Caco-2 (cell line): ENCODE results near the gene LIG3. TPM values are rescaled to one million over a fixed set of nuclear protein-coding genes. Genes with fewer than 3 reads are reported as not detected.

Experiments used
- BruUV-seq: library from RNA; stranded (reverse); fragments of 400-500 nt; replicated peaks from 2 replicates; lab custom pipeline; 2021; lab: Mats Ljungman, UMichigan
- CTCF ChIA-PET: fragments of 300-600 bp; sonication (Branson Sonifier 250); formaldehyde crosslinking; loops from one replicate; lab custom pipeline; 2022; ENCODE audit warnings: antibody characterized with exemption; lab: Charles Lee
- POLR2A ChIA-PET: fragments of 300-600 bp; sonication (Branson Sonifier 250); formaldehyde crosslinking; loops from one replicate; lab custom pipeline; 2022; ENCODE audit warnings: antibody characterized with exemption; lab: Charles Lee
- DNase-seq, 2 experiments: peaks; one replicate each; pipeline versions ENCODE4 v3.0.0 to v3.0.0-alpha.2; 2020 to 2022
- H3K27me3 ChIP-seq: replicated peaks from 2 replicates; pipeline ENCODE4 v1.6.0; 2011; ENCODE audit warnings: low read length; ENCODE audit not compliant: control insufficient read depth, insufficient read depth
- H3K36me3 ChIP-seq: 2 replicates; pipeline ENCODE4 v1.5.1; 2011; ENCODE audit warnings: low read length; ENCODE audit not compliant: control insufficient read depth, insufficient read depth
- H3K4me1 ChIP-seq: fragments of 250-450 bp; sonication (Bioruptor Pico); 2 replicates; pipeline ENCODE4 v1.5.1; 2020; ENCODE audit warnings: mild to moderate bottlenecking
- H3K4me3 ChIP-seq: 2 replicates; pipeline ENCODE4 v1.5.1; 2011; ENCODE audit warnings: low read depth, mild to moderate bottlenecking, control low read depth, low read length
- H3K9me3 ChIP-seq: fragments of 250-450 bp; sonication (Bioruptor Pico); 2 replicates; pipeline ENCODE4 v1.5.1; 2020; ENCODE audit warnings: mild to moderate bottlenecking, moderate library complexity
- H3K27ac Mint-ChIP-seq: one replicate; pipeline ENCODE4 v1.8.0; 2022; ENCODE audit warnings: mixed read lengths; ENCODE audit not compliant: unreplicated experiment
- H3K27me3 Mint-ChIP-seq: one replicate; pipeline ENCODE4 v1.8.0; 2022; ENCODE audit warnings: mixed read lengths; ENCODE audit not compliant: insufficient read depth, unreplicated experiment
- H3K36me3 Mint-ChIP-seq: one replicate; pipeline ENCODE4 v1.8.0; 2022; ENCODE audit warnings: mild to moderate bottlenecking, mixed read lengths; ENCODE audit not compliant: insufficient read depth, unreplicated experiment
- H3K4me1 Mint-ChIP-seq: one replicate; pipeline ENCODE4 v1.8.0; 2022; ENCODE audit warnings: low read depth, mixed read lengths; ENCODE audit not compliant: unreplicated experiment
- H3K4me3 Mint-ChIP-seq: one replicate; pipeline ENCODE4 v1.8.0; 2022; ENCODE audit warnings: mild to moderate bottlenecking, moderate library complexity, mixed read lengths; ENCODE audit not compliant: unreplicated experiment
- H3K9me3 Mint-ChIP-seq: one replicate; pipeline ENCODE4 v1.8.0; 2022; ENCODE audit warnings: mixed read lengths; ENCODE audit not compliant: unreplicated experiment
- intact Hi-C: fragments of 100-400 bp; cut with micrococcal nuclease; formaldehyde crosslinking; loops from one replicate; pipeline ENCODE4 v1.10.0; 2022; ENCODE audit not compliant: unreplicated experiment
- total RNA-seq: library from RNA; stranded (reverse); gene quantifications from 2 replicates; pipeline ENCODE4 v1.2.3, GENCODE V29; 2022
- TF ChIP-seq, protein P1 (sequence below), 2 experiments: fragments of 200-600 bp in 1 of 2; IDR thresholded peaks; 1 replicate in 1 of 2; 2 replicates in 1 of 2; pipeline versions ENCODE4 v1.5.1 to v1.8.0; 2011 to 2022; ENCODE audit warnings: antibody characterized with exemption in 1 of 2, control low read depth in 1 of 2, inconsistent platforms in 1 of 2, low read depth in 1 of 2, low read length in 1 of 2, mild to moderate bottlenecking in 1 of 2, moderate library complexity in 1 of 2; ENCODE audit not compliant: insufficient read depth in 1 of 2, severe bottlenecking in 1 of 2, unreplicated experiment in 1 of 2

LIG3 gene
- total RNA-seq, 1 experiment from 2014 or later, result 49.9 TPM

- intact Hi-C loops, result no loop called here
- TF ChIP-seq, protein P1, sequence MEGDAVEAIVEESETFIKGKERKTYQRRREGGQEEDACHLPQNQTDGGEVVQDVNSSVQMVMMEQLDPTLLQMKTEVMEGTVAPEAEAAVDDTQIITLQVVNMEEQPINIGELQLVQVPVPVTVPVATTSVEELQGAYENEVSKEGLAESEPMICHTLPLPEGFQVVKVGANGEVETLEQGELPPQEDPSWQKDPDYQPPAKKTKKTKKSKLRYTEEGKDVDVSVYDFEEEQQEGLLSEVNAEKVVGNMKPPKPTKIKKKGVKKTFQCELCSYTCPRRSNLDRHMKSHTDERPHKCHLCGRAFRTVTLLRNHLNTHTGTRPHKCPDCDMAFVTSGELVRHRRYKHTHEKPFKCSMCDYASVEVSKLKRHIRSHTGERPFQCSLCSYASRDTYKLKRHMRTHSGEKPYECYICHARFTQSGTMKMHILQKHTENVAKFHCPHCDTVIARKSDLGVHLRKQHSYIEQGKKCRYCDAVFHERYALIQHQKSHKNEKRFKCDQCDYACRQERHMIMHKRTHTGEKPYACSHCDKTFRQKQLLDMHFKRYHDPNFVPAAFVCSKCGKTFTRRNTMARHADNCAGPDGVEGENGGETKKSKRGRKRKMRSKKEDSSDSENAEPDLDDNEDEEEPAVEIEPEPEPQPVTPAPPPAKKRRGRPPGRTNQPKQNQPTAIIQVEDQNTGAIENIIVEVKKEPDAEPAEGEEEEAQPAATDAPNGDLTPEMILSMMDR (IDR thresholded peaks at IDR 0.05; ENCODE audit: insufficient read depth in 1 of 2, low read depth in 1 of 2, low read length in 1 of 2, severe bottlenecking in 1 of 2, unreplicated experiment in 1 of 2), result no peak
- Mint-ChIP-seq H3K4me3 (peak overlapping the region; percentile 85), H3K36me3 (peaks cover 19% of the 10 kb centered on the region), H3K4me1 (peaks cover 10% of the 10 kb centered on the region), H3K9me3 (no peaks in the 10 kb centered on the region), H3K27me3 (no peaks in the 10 kb centered on the region), H3K27ac (peak overlapping the region; percentile 93)
- no peak overlapping the region for H3K4me3 ChIP-seq
- H3K9me3 ChIP-seq, result no peaks in the 10 kb centered on the region
- ChIA-PET CTCF (no interaction called here), POLR2A (no interaction called here)
- BruUV-seq, result no TSS peak
- DNase-seq, result no peak
- H3K27me3 ChIP-seq, result no peaks in the 10 kb centered on the region
- H3K4me1 ChIP-seq, result 0 out of 2 replicates have a peak, but pooled peaks cover 10% of the 10 kb centered on the region
- H3K36me3 ChIP-seq, result no peaks in the 10 kb centered on the region
Measured at GRCh38 chr17:34979153-34979552, 1.2 kb upstream of the LIG3 start.

DNA sequence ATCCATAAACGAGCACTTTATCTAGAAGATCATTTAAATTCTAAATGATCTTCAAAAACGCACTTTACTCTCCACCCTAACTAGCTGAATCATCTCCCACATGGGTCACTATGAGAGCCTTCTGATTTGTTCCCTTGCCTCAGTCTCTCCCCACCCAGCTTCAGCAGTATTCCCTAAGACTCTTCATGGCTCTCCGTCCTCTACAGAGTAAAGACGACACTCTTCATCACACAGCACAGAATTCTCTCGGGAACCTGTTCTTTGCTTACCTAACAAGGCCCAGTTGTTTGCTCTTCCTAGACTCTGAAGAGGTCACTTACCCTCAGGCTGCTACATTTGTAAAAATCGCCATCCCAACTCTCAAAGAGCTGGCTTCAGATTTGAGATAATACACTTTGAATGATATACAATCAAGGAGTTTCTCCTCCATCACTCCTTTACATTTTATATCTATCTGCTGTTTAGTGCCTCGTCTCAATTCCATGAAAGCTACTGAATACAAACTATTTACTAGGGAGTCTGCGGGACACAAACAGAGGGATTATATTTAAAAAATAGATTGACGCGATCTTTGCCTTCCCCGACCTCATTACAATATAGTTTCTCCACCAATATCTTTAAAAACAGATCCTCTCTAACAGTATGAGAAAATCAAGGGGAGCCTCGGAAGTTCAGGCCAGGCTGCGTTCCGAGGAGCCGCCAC lies 511 bp upstream of the LIG3 start:
- peak overlapping the region; percentile 85 for H3K4me3 Mint-ChIP-seq
- no peaks in the 10 kb centered on the region for H3K27me3 Mint-ChIP-seq
- Histone ChIP-seq H3K4me3 (peak overlapping the region; percentile 75), H3K4me1 (0 out of 2 replicates have a peak, but pooled peaks cover 10% of the 10 kb centered on the region), H3K9me3 (no peaks in the 10 kb centered on the region), H3K36me3 (no peaks in the 10 kb centered on the region), H3K27me3 (no peaks in the 10 kb centered on the region)
- peaks cover 19% of the 10 kb centered on the region for H3K36me3 Mint-ChIP-seq
- no peak for DNase-seq
- TSS peak; percentile 86 for BruUV-seq
- TF ChIP-seq, protein P1 (IDR thresholded peaks at IDR 0.05; ENCODE audit: insufficient read depth in 1 of 2, low read depth in 1 of 2, low read length in 1 of 2, severe bottlenecking in 1 of 2, unreplicated experiment in 1 of 2), result no peak
- POLR2A ChIA-PET, result interaction anchor here (0.6 to 2.1 kb wide), 3 partner anchors 18 to 1155 kb away, joined by 4 to 11 read pairs (median 5); partner anchors contain the start of genes CCT6B, RFFL and ZNF830
- peaks cover 10% of the 10 kb centered on the region for H3K4me1 Mint-ChIP-seq
- CTCF ChIA-PET, result interaction anchor here (2.3 kb wide), 1 partner anchor 140 kb away, joined by 8 read pairs; the partner anchor contains the start of gene RAD51D
- intact Hi-C loops, result loop anchor here (2.0 to 5.0 kb wide), 2 partner anchors 138 to 559 kb away; partner anchors contain the start of gene RAD51D
- no peaks in the 10 kb centered on the region for H3K9me3 Mint-ChIP-seq
- peak overlapping the region; percentile 93 for H3K27ac Mint-ChIP-seq

DNA sequence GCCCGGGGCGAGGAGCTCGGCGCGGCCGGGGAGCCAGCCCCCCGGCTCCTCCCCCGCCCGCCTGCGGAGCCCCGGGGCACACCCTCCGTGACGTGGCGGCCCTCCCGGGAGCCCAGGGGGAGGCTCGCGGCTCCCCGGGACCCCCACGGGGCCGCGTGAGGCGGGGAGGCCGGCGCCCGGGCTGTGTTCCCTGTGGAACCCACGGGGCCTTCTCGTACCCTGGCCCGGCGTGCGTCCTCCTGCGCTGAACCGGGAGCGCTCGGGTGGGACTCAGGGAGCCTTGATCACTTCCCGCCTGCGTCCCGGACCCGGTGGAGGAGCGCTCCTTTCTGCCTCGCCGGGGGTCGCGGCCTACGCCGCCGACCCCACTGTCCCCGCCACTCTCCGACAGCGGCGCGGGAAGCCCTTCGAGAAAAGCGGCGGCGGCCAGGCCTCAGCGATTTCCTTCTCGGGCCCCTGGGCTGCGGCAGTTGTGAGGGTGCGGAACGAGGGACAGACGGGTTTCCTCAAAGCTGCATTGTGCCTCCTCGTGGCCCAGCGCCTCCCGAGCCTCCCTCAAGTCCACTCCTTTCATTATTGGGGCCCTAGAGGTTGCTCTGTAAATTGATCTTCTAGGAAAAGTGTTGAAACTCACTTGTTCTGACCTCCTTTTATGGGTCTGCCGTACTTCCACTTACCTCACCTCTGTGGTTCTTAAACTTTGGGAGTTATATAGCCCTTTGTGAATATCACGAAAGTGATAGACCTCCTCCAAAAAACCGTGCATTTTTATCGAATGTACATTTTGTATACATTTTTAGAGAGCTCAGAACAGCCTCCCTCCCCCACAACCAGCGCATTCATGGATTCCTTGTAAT lies 597 bp downstream of the LIG3 start:
- H3K27me3 ChIP-seq, result no peaks in the 10 kb centered on the region
- peaks cover 10% of the 10 kb centered on the region for H3K4me1 Mint-ChIP-seq
- no peaks in the 10 kb centered on the region for H3K9me3 ChIP-seq
- peak overlapping the region; percentile 85 for H3K4me3 Mint-ChIP-seq
- intact Hi-C loops, result loop anchor here (2.0 to 5.0 kb wide), 2 partner anchors 136 to 560 kb away; partner anchors contain the start of gene RAD51D
- peak; percentile 85 to 86 for DNase-seq
- peaks cover 19% of the 10 kb centered on the region for H3K36me3 Mint-ChIP-seq
- ChIA-PET CTCF (interaction anchor here (0.7 to 2.3 kb wide), 4 partner anchors 109 to 160 kb away, joined by 3 to 8 read pairs (median 3); partner anchors contain the start of gene RAD51D), POLR2A (interaction anchor here (0.6 to 2.1 kb wide), 5 partner anchors 10 to 1154 kb away, joined by 3 to 11 read pairs (median 5); partner anchors contain the start of genes CCT6B, RFFL and ZNF830)
- no peaks in the 10 kb centered on the region for H3K27me3 Mint-ChIP-seq
- no peaks in the 10 kb centered on the region for H3K36me3 ChIP-seq
- TF ChIP-seq, protein P1 (IDR thresholded peaks at IDR 0.05; ENCODE audit: insufficient read depth in 1 of 2, low read depth in 1 of 2, low read length in 1 of 2, severe bottlenecking in 1 of 2, unreplicated experiment in 1 of 2), result peak; percentile 46 to 71
- BruUV-seq, result no TSS peak
- peak overlapping the region; percentile 93 for H3K27ac Mint-ChIP-seq
- no peaks in the 10 kb centered on the region for H3K9me3 Mint-ChIP-seq
- 0 out of 2 replicates have a peak, but pooled peaks cover 10% of the 10 kb centered on the region for H3K4me1 ChIP-seq
- H3K4me3 ChIP-seq, result peak overlapping the region; percentile 75
